Endothelial cell (in vitro differentiated cells): Measurements from ENCODE around the gene XAB2. TPM values are rescaled to one million over a fixed set of nuclear protein-coding genes. Genes with fewer than 3 reads are reported as not detected.
A peak's percentile ranks its signal among the peaks of the same experiment; 100 is the strongest.

Experiments
- DNase-seq: peaks from one replicate; pipeline ENCODE4 v3.0.0; 2021; ENCODE audit warnings: low spot score
- H3K27ac Mint-ChIP-seq: one replicate; pipeline ENCODE4 v1.8.0; 2021; ENCODE audit warnings: mixed read lengths, inconsistent platforms; ENCODE audit not compliant: unreplicated experiment
- H3K27me3 Mint-ChIP-seq: one replicate; pipeline ENCODE4 v1.8.0; 2021; ENCODE audit warnings: mild to moderate bottlenecking, moderate library complexity, mixed read lengths, inconsistent platforms; ENCODE audit not compliant: unreplicated experiment
- H3K36me3 Mint-ChIP-seq: one replicate; pipeline ENCODE4 v1.8.0; 2021; ENCODE audit warnings: mild to moderate bottlenecking, low read depth, mixed read lengths, inconsistent platforms; ENCODE audit not compliant: unreplicated experiment
- H3K4me1 Mint-ChIP-seq: one replicate; pipeline ENCODE4 v1.8.0; 2021; ENCODE audit warnings: mild to moderate bottlenecking, mixed read lengths, inconsistent platforms; ENCODE audit not compliant: unreplicated experiment
- H3K4me3 Mint-ChIP-seq: one replicate; pipeline ENCODE4 v1.8.0; 2021; ENCODE audit warnings: mild to moderate bottlenecking, mixed read lengths, inconsistent platforms; ENCODE audit not compliant: unreplicated experiment
- H3K9me3 Mint-ChIP-seq: one replicate; pipeline ENCODE4 v1.8.0; 2021; ENCODE audit warnings: mixed read lengths, inconsistent platforms; ENCODE audit not compliant: unreplicated experiment
- CTCF ChIP-seq: fragments of 200-600 bp; sonication (generic); IDR thresholded peaks from one replicate; pipeline ENCODE4 v1.5.0; 2021; ENCODE audit warnings: antibody characterized with exemption; ENCODE audit not compliant: unreplicated experiment
- total RNA-seq: library from RNA; stranded (reverse); fragmentation: NEBNext Ultra II Directional; extraction: Animal tissue kit (Norgen Biotek cat#: 25700); gene quantifications from one replicate; pipeline ENCODE4 v1.2.1, GENCODE V29; 2021; ENCODE audit not compliant: unreplicated experiment

Gene XAB2
- total RNA-seq, 1 donor from 2014 or later: 46.1 TPM

GRCh38 chr19:7638802-7639465 is 9.6 kb upstream of the XAB2 start:
- no peak for TF ChIP-seq CTCF
- H3K4me3 Mint-ChIP-seq: no peak overlapping the region
- peaks cover 18% of the 10 kb centered on the region for H3K27me3 Mint-ChIP-seq
- DNase-seq: no peak
- H3K36me3 Mint-ChIP-seq: peaks cover 10% of the 10 kb centered on the region
- H3K9me3 Mint-ChIP-seq: no peaks in the 10 kb centered on the region
- no peaks in the 10 kb centered on the region for H3K4me1 Mint-ChIP-seq
- no peak overlapping the region for H3K27ac Mint-ChIP-seq

GRCh38 chr19:7637374-7638256 is 8.3 kb upstream of the XAB2 start:
- no peak overlapping the region for H3K27ac Mint-ChIP-seq
- peak overlapping the region; percentile 80 for H3K4me3 Mint-ChIP-seq

GRCh38 chr19:7636691-7637373 is 7.5 kb upstream of the XAB2 start, which contains the start of gene STXBP2:
Gene STXBP2, plus strand, starts transcription at chr19:7637110. Its CDS starts 40 bp downstream, at chr19:7637150.
- H3K4me1 Mint-ChIP-seq: no peaks in the 10 kb centered on the region
- TF ChIP-seq CTCF: no peak
- peaks cover 10% of the 10 kb centered on the region for H3K36me3 Mint-ChIP-seq
- peaks cover 18% of the 10 kb centered on the region for H3K27me3 Mint-ChIP-seq
- H3K4me3 Mint-ChIP-seq: peak within 1 kb of the TSS; percentile 88
- no peak within 1 kb of the TSS for H3K27ac Mint-ChIP-seq
- peak; percentile 66 for DNase-seq
- H3K9me3 Mint-ChIP-seq: no peaks in the 10 kb centered on the region

More at GRCh38 chr19:7637374-7638256, 8.3 kb upstream of the XAB2 start:
- TF ChIP-seq CTCF: no peak
- Mint-ChIP-seq H3K27me3 (peaks cover 18% of the 10 kb centered on the region), H3K36me3 (peaks cover 10% of the 10 kb centered on the region), H3K9me3 (no peaks in the 10 kb centered on the region), H3K4me1 (no peaks in the 10 kb centered on the region)
- no peak for DNase-seq

GRCh38 chr19:7636317-7636690 is 7.0 kb upstream of the XAB2 start:
- peaks cover 10% of the 10 kb centered on the region for H3K36me3 Mint-ChIP-seq

More at GRCh38 chr19:7636317-7636690, 7.0 kb upstream of the XAB2 start:
- peak overlapping the region; percentile 88 for H3K4me3 Mint-ChIP-seq
- TF ChIP-seq CTCF: no peak
- no peak overlapping the region for H3K27ac Mint-ChIP-seq
- peaks cover 18% of the 10 kb centered on the region for H3K27me3 Mint-ChIP-seq
- no peak for DNase-seq
- H3K9me3 Mint-ChIP-seq: no peaks in the 10 kb centered on the region
- no peaks in the 10 kb centered on the region for H3K4me1 Mint-ChIP-seq
